WERI-Rb-1 (cell line): ENCODE data around the gene ANKRD24.
"Not testable (repeated sequence)": the region's sequence is repeated elsewhere in the genome, so short reads cannot be mapped to it uniquely, and the experiment has no call there.

Experiments used
- DNase-seq: peaks from one replicate; pipeline ENCODE4 v3.0.0-alpha.2; 2020
- H3K27ac ChIP-seq: fragments of 250-450 bp; sonication (Bioruptor Pico); 2 replicates; pipeline ENCODE4 v1.5.1; 2020; ENCODE audit warnings: mild to moderate bottlenecking, moderate library complexity
- H3K27me3 ChIP-seq: fragments of 250-450 bp; sonication (Bioruptor Pico); 2 replicates; pipeline ENCODE4 v1.5.1; 2021; ENCODE audit warnings: mild to moderate bottlenecking, low read depth, moderate library complexity; ENCODE audit not compliant: insufficient read depth, severe bottlenecking
- H3K36me3 ChIP-seq: fragments of 250-450 bp; sonication (Bioruptor Pico); 2 replicates; pipeline ENCODE4 v1.5.1; 2020; ENCODE audit warnings: mild to moderate bottlenecking, moderate library complexity
- H3K4me3 ChIP-seq: 2 replicates; pipeline ENCODE4 v1.5.1; 2011; ENCODE audit warnings: low read depth, mild to moderate bottlenecking, control low read depth, low read length
- H3K9me3 ChIP-seq: fragments of 250-450 bp; sonication (Bioruptor Pico); 2 replicates; pipeline ENCODE4 v1.5.1; 2021; ENCODE audit warnings: mild to moderate bottlenecking, moderate library complexity; ENCODE audit not compliant: severe bottlenecking
- TF ChIP-seq, protein P1 (sequence below): IDR thresholded peaks from 2 replicates; pipeline ENCODE4 v1.5.1; 2011; ENCODE audit warnings: low read depth, mild to moderate bottlenecking, control low read depth, inconsistent platforms, low read length

ANKRD24 gene

DNA sequence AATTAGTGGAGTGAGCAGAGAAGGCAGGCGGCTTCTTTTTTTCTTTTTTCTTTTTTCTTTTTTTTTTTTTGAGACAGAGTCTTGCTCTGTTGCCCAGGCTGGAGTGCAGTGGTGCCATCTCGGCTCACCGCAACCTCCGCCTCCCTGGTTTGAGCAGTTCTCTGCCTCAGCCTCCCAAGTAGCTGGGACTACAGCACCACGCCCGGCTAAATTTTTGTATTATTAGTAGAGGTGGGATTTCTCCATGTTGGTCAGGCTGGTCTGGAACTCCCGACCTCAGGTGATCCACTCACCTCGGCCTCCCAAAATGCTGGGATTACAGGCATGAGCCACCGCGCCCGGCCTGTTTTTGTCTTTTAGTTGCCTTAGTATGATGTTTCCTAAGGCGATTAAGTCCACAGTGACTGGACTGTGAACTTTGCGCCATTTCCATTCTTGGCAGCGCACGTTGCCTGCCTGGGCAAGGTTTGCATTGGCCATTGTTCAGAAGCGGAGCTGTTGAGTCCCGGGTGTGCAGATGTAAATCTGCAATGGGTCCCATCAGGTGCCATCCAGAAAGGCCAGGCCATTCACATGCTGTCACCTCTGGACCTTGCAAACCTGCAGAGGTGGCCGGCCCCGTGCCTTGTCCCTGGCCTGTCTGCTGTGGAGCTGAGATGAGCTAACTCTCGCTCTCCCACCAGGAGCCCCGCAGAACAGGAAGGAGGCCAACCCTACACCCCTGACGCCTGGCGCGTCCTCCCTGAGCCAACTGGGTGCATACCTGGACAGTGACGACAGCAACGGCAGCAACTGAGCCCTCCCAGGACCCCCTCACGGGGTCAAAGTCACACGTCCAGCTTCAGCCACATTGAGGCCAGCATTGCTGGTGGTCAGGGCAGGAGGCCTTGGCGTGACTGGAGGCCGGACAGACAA lies 85.7 kb downstream of the ANKRD24 start:
- Histone ChIP-seq H3K9me3 (no peaks in the 10 kb centered on the region), H3K27me3 (no peaks in the 10 kb centered on the region), H3K4me3 (no peak overlapping the region), H3K36me3 (peaks cover 20% of the 10 kb centered on the region), H3K27ac (no peak overlapping the region)
- DNase-seq = no peak
- TF ChIP-seq, protein P1, sequence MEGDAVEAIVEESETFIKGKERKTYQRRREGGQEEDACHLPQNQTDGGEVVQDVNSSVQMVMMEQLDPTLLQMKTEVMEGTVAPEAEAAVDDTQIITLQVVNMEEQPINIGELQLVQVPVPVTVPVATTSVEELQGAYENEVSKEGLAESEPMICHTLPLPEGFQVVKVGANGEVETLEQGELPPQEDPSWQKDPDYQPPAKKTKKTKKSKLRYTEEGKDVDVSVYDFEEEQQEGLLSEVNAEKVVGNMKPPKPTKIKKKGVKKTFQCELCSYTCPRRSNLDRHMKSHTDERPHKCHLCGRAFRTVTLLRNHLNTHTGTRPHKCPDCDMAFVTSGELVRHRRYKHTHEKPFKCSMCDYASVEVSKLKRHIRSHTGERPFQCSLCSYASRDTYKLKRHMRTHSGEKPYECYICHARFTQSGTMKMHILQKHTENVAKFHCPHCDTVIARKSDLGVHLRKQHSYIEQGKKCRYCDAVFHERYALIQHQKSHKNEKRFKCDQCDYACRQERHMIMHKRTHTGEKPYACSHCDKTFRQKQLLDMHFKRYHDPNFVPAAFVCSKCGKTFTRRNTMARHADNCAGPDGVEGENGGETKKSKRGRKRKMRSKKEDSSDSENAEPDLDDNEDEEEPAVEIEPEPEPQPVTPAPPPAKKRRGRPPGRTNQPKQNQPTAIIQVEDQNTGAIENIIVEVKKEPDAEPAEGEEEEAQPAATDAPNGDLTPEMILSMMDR = no peak

DNA sequence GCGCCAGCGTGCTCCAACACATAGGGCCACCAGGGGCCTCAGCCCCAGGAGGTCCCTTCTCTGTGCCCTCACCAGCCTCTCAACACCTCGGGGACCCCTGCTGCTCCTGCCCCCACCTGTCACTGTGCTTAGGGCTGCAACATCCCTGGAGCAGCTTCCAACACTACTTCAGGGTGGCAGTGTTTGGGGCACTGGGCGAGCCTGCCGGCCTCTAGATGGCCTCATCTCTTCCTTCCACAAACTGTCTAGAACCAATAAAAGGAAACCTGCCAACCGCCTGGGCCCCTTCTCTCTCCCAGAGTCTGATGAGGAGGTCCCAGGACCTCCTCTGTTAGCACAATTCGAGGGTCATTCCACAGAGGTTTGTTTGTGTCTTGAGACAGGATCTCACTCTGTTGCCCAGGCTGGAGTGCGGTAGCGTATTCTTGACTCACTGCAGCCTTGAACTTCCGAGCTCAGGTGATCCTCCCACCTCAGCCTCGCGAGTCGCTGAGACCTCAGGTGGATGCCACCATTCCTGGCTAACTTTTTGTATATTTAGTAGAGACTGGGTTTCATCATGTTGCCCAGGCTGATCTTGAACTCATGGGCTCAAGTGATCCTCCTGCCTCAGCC lies 86.4 kb downstream of the ANKRD24 start:
- Histone ChIP-seq H3K36me3 (peaks cover 20% of the 10 kb centered on the region), H3K9me3 (no peaks in the 10 kb centered on the region), H3K4me3 (no peak overlapping the region), H3K27me3 (no peaks in the 10 kb centered on the region), H3K27ac (no peak overlapping the region)
- no peak for DNase-seq
- TF ChIP-seq, protein P1 = no peak

DNA sequence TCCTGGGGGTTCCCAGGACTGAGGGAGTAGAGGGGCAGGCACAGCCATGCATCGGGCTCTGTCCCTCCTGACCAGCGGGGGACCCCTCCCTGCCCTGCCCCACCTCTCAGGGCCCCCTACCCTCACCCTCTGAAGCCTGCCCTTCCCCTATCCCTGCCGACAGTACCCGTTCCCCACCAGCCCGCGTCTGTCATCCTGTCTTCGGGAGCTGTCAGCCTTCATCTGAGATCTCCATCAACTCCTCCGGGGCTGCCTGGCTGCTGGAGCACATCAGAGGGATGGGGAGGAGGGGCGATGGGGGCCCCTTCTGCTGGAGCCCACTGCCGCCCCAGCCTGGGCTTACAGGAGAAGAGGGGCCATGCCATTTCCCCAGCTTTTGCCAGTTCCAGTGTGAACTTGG lies 90.4 kb downstream of the ANKRD24 start:
- TF ChIP-seq, protein P1 = no peak
- H3K27ac ChIP-seq = no peak overlapping the region
- H3K9me3 ChIP-seq = no peaks in the 10 kb centered on the region
- DNase-seq = no peak
- no peak overlapping the region for H3K4me3 ChIP-seq
- peaks cover 13% of the 10 kb centered on the region for H3K36me3 ChIP-seq
- H3K27me3 ChIP-seq = no peaks in the 10 kb centered on the region

DNA sequence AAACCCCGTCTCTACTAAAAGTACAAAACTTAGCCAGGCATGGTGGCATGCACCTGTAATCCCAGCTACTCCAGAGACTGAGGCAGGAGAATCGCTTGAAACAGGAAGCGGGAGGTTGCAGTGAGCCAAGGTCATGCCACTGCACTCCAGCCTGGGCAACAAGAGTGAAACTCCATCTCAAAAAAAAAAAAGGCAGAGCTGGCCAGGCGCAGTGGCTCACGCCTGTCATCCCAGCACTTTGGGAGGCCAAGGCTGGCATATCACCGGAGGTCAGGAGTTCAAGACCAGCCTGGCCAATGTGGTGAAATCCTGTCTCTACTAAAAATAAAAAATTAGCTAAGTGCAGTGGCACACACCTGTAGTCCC lies 91.8 kb downstream of the ANKRD24 start:
- H3K4me3 ChIP-seq, H3K9me3 ChIP-seq, H3K27ac ChIP-seq, H3K27me3 ChIP-seq, H3K36me3 ChIP-seq, DNase-seq: not testable (repeated sequence)
